ENCODE results near the gene TBCK. TPM values are rescaled to one million over a fixed set of nuclear protein-coding genes. Genes with fewer than 3 reads are reported as not detected.

Gene TBCK
- total and polyA plus RNA-seq, 2 of the 8 experiments (the other 6 are each of a cell fraction or from before 2014, with no cell fraction given) = 10.2 to 18.7 TPM

- no peaks in the 10 kb centered on the region for H3K36me3 ChIP-seq (ENCODE audit: control insufficient read depth in 2 of 4, insufficient read depth in 4 of 4, low read length in 3 of 4)
- H3K14ac ChIP-seq (ENCODE audit: insufficient read length) = no peak overlapping the region
- no peak overlapping the region for H4K5ac ChIP-seq (ENCODE audit: insufficient read length, low read depth, low read length)
- no peak overlapping the region for H4K8ac ChIP-seq (ENCODE audit: extremely low read depth, insufficient read depth, low read length)
- POLR2A ChIA-PET (ENCODE audit: partially characterized antibody) = no interaction called here
- H2BK120ac ChIP-seq (replicated peaks; ENCODE audit: low read depth, low read length) = no peak overlapping the region
- H3K4me3 ChIP-seq (ENCODE audit: extremely low read depth in 1 of 4, insufficient read depth in 2 of 4, low read depth in 3 of 4, low read length in 4 of 4) = no peak overlapping the region
- H3K9me3 ChIP-seq (ENCODE audit: insufficient read depth in 2 of 2, low read depth in 1 of 2, low read length in 1 of 2) = no peaks in the 10 kb centered on the region
- no peak overlapping the region for H3K9ac ChIP-seq (replicated peaks in 1 of 4; ENCODE audit: extremely low read depth in 1 of 4, low read depth in 3 of 4, low read length in 3 of 4)
- H2AK5ac ChIP-seq (ENCODE audit: low read depth, low read length) = no peak overlapping the region
- no peak overlapping the region for H2BK12ac ChIP-seq (ENCODE audit: low read depth, low read length)
- H3K79me2 ChIP-seq (ENCODE audit: control insufficient read depth in 1 of 2, insufficient read depth in 2 of 2, low read length in 2 of 2) = no peaks in the 10 kb centered on the region
- no peak for DNase-seq (ENCODE audit: low read depth in 1 of 2, low spot score in 2 of 2)
- no peak overlapping the region for H2BK5ac ChIP-seq (ENCODE audit: low read depth, low read length)
- CTCF ChIA-PET (ENCODE audit: partially characterized antibody) = interaction anchor here (2.3 kb wide), 1 partner anchor 20 kb away, joined by 6 read pairs; no protein-coding TSS in a partner anchor
- no peak overlapping the region for H2BK15ac ChIP-seq (ENCODE audit: low read length)
- H2BK20ac ChIP-seq (ENCODE audit: low read length) = no peak overlapping the region
- H3K4me1 ChIP-seq (replicated peaks in 1 of 4; ENCODE audit: control insufficient read depth in 3 of 4, insufficient read depth in 4 of 4, low read length in 3 of 4) = no peaks in the 10 kb centered on the region
- H4K20me1 ChIP-seq (replicated peaks in 1 of 2; ENCODE audit: control insufficient read depth in 1 of 2, insufficient read depth in 2 of 2, low read length in 2 of 2) = no peaks in the 10 kb centered on the region
- no peak for FAIRE-seq
- H3K79me1 ChIP-seq (ENCODE audit: low read depth, low read length) = no peaks in the 10 kb centered on the region
- no peak overlapping the region for H3K56ac ChIP-seq (replicated peaks; ENCODE audit: insufficient read length, low read depth, low read length)
- no peaks in the 10 kb centered on the region for H3K23me2 ChIP-seq (ENCODE audit: low read depth, low read length)
- no peak overlapping the region for H3K23ac ChIP-seq (ENCODE audit: insufficient read length)
- H2AFZ ChIP-seq (ENCODE audit: low read length) = no peak overlapping the region
- H3K27ac ChIP-seq (ENCODE audit: low read depth, low read length) = no peak overlapping the region
- H3K4me2 ChIP-seq (ENCODE audit: insufficient read depth in 1 of 2, low read depth in 2 of 2, low read length in 2 of 2) = no peak overlapping the region
- WGBS, 2 experiments (ENCODE audit: extremely low coverage in 1 of 2, insufficient coverage in 1 of 2, insufficient read length in 1 of 2, insufficient replicate concordance in 2 of 2, low coverage in 1 of 2, low lambda C conversion rate in 2 of 2, missing lambda C conversion rate in 1 of 2) = 94% methylated on average over 1 of the region's 1 CpG; no CpG with 5 or more reads in 1 of the 2 experiments
- no peak overlapping the region for H3K18ac ChIP-seq (ENCODE audit: extremely low read depth, low read length)
- no peaks in the 10 kb centered on the region for H3K27me3 ChIP-seq (replicated peaks in 1 of 4; ENCODE audit: control insufficient read depth in 3 of 4, extremely low read depth in 1 of 4, insufficient read depth in 3 of 4, low read length in 3 of 4)
- no peak overlapping the region for H3K4ac ChIP-seq (replicated peaks; ENCODE audit: insufficient read length, low read depth, low read length)
- H4K91ac ChIP-seq (replicated peaks; ENCODE audit: insufficient read length, low read length) = no peak overlapping the region
- TF ChIP-seq SP4 (IDR thresholded peaks at IDR 0.05; ENCODE audit: low read length) (no peak), CHD1 (IDR thresholded peaks at IDR 0.05; ENCODE audit: low read depth, low read length) (no peak), MAFK (IDR thresholded peaks at IDR 0.05; ENCODE audit: low read depth, low read length) (no peak), NRF1 (IDR thresholded peaks at IDR 0.05; ENCODE audit: low read depth, low read length) (no peak), YY1 (IDR thresholded peaks at IDR 0.05; ENCODE audit: low read depth, low read length) (no peak), TAF1 (IDR thresholded peaks at IDR 0.05; ENCODE audit: low read depth, low read length) (no peak), USF2 (IDR thresholded peaks at IDR 0.05; ENCODE audit: low read length) (no peak), TAF7 (optimal IDR thresholded peaks at IDR 0.05; ENCODE audit: borderline replicate concordance, low read depth, low read length) (no peak)
These were observed 304.6 kb downstream of the TBCK start for GRCh38 chr4:106011387-106011786.
